HS-27A (cell line): Measurements from ENCODE around the gene TMEM88.
A peak's percentile ranks its signal among the peaks of the same experiment; 100 is the strongest.

ENCODE experiments used
- DNase-seq: peaks from one replicate; pipeline ENCODE4 v3.0.0-alpha.2; 2012; ENCODE audit warnings: low read depth, missing footprints

Gene TMEM88

GRCh38 chr17:7885367-7886226, 30.7 kb downstream of the TMEM88 start:
- DNase-seq = no peak

- no peak for DNase-seq
Observed at GRCh38 chr17:7886227-7887037, 31.6 kb downstream of the TMEM88 start.

- no peak for DNase-seq
Observed at GRCh38 chr17:7887038-7887481, 32.2 kb downstream of the TMEM88 start.

- DNase-seq = peak; percentile 79
Observed at GRCh38 chr17:7887482-7888183, 32.8 kb downstream of the TMEM88 start.

GRCh38 chr17:7888184-7888920, 33.5 kb downstream of the TMEM88 start, which contains the start of gene CHD3:
CHD3 (plus strand) TSS chr17:7888789; CDS start chr17:7889001, 212 bp downstream.
- DNase-seq = no peak

- DNase-seq = no peak
Observed at GRCh38 chr17:7889166-7889955, 34.5 kb downstream of the TMEM88 start.

GRCh38 chr17:7893187-7893880, 38.5 kb downstream of the TMEM88 start:
- no peak for DNase-seq

- no peak for DNase-seq
Observed at GRCh38 chr17:7894226-7894625, 39.4 kb downstream of the TMEM88 start.

GRCh38 chr17:7894866-7895265, 40.0 kb downstream of the TMEM88 start:
- no peak for DNase-seq

GRCh38 chr17:7897090-7897489, 42.2 kb downstream of the TMEM88 start:
- DNase-seq = no peak

- no peak for DNase-seq
Observed at GRCh38 chr17:7897773-7898172, 42.9 kb downstream of the TMEM88 start.

GRCh38 chr17:7903154-7904103, 48.6 kb downstream of the TMEM88 start:
- no peak for DNase-seq
